OCI-LY1 (cell line): Measurements from ENCODE around the gene STK24.

Experiments used
- H2AFZ ChIP-seq: fragments of 200-600 bp; sonication (generic), shearing (Covaris generic); 2 replicates; pipeline ENCODE4 v1.6.0; 2014; ENCODE audit warnings: antibody characterized with exemption, mild to moderate bottlenecking, low read length
- H3F3A ChIP-seq: fragments of 200-600 bp; sonication (generic), shearing (Covaris generic); 2 replicates; pipeline ENCODE4 v1.6.0; 2014; ENCODE audit warnings: mild to moderate bottlenecking, antibody characterized with exemption, low read length, moderate library complexity; ENCODE audit not compliant: insufficient read depth
- H3K27ac ChIP-seq: fragments of 200-600 bp; sonication (generic); 2 replicates; pipeline ENCODE4 v1.5.1; 2014; ENCODE audit warnings: low read length, mixed run types, mild to moderate bottlenecking, low read depth; ENCODE audit not compliant: poor library complexity, severe bottlenecking
- H3K27me3 ChIP-seq: fragments of 200-600 bp; sonication (generic); 2 replicates; pipeline ENCODE4 v1.6.0; 2014; ENCODE audit warnings: antibody characterized with exemption, mild to moderate bottlenecking, low read length, moderate library complexity; ENCODE audit not compliant: insufficient read depth
- H3K36me3 ChIP-seq: fragments of 200-600 bp; sonication (generic); 2 replicates; pipeline ENCODE4 v1.6.1; 2014; ENCODE audit warnings: mild to moderate bottlenecking, antibody characterized with exemption, low read length, moderate library complexity, mixed read lengths; ENCODE audit not compliant: insufficient read depth
- H3K4me1 ChIP-seq: fragments of 200-600 bp; sonication (generic); 2 replicates; pipeline ENCODE4 v1.5.1; 2014; ENCODE audit warnings: mild to moderate bottlenecking, low read length, moderate library complexity; ENCODE audit not compliant: insufficient read depth, severe bottlenecking
- H3K4me2 ChIP-seq: fragments of 200-600 bp; sonication (generic), shearing (Covaris generic); 2 replicates; pipeline ENCODE4 v1.6.1; 2014; ENCODE audit warnings: low read length
- H3K4me3 ChIP-seq: fragments of 200-600 bp; sonication (generic); 2 replicates; pipeline ENCODE4 v1.5.1; 2014; ENCODE audit warnings: low read length, low read depth, mild to moderate bottlenecking, mixed read lengths; ENCODE audit not compliant: poor library complexity, severe bottlenecking
- H3K79me2 ChIP-seq: fragments of 200-600 bp; shearing (Covaris generic); 2 replicates; pipeline ENCODE4 v1.6.1; 2016; ENCODE audit warnings: mixed run types, low read length, mixed read lengths; ENCODE audit not compliant: insufficient read depth
- H3K9ac ChIP-seq: fragments of 200-600 bp; sonication (generic), shearing (Covaris generic); 2 replicates; pipeline ENCODE4 v1.6.1; 2014; ENCODE audit warnings: mild to moderate bottlenecking, low read length, mixed read lengths
- H3K9me2 ChIP-seq: fragments of 200-600 bp; sonication (generic), shearing (Covaris generic); 2 replicates; pipeline ENCODE4 v1.6.1; 2014; ENCODE audit warnings: low read depth, mild to moderate bottlenecking, low read length, mixed read lengths
- H3K9me3 ChIP-seq: fragments of 200-600 bp; shearing (Covaris generic); 2 replicates; pipeline ENCODE4 v1.6.1; 2014; ENCODE audit warnings: low read length, mixed read lengths
- H4K20me1 ChIP-seq: fragments of 200-600 bp; sonication (generic), shearing (Covaris generic); 2 replicates; pipeline ENCODE4 v1.6.0; 2016; ENCODE audit warnings: mild to moderate bottlenecking, low read length; ENCODE audit not compliant: insufficient read depth
- EZH2 ChIP-seq: fragments of 200-600 bp; sonication (generic), shearing (Covaris generic); IDR thresholded peaks from 2 replicates; pipeline ENCODE4 v1.8.0; 2017; ENCODE audit warnings: borderline replicate concordance, mixed run types, mild to moderate bottlenecking, antibody characterized with exemption, low read length, moderate library complexity, mixed read lengths
- TF ChIP-seq, protein P1 (sequence below): fragments of 200-600 bp; sonication (generic), shearing (Covaris generic); IDR thresholded peaks from 2 replicates; pipeline ENCODE4 v1.5.1; 2017; ENCODE audit warnings: mild to moderate bottlenecking, antibody characterized with exemption, low read length, moderate library complexity, mixed read lengths

Gene STK24

GRCh38 chr13:98493042-98493712 lies 83.7 kb downstream of the STK24 start:
- Histone ChIP-seq H3K27me3 (no peaks in the 10 kb centered on the region), H3K9me2 (no peaks in the 10 kb centered on the region), H3K79me2 (no peaks in the 10 kb centered on the region), H2AFZ (no peak overlapping the region), H3K4me3 (no peak overlapping the region), H3K27ac (no peak overlapping the region), H3K9me3 (no peaks in the 10 kb centered on the region), H4K20me1 (peaks cover 6% of the 10 kb centered on the region; the same call in 1 of the 2 replicates), H3K9ac (no peak overlapping the region), H3F3A (no peaks in the 10 kb centered on the region), H3K4me2 (no peak overlapping the region), H3K4me1 (peaks cover 24% of the 10 kb centered on the region), H3K36me3 (no peaks in the 10 kb centered on the region)
- TF ChIP-seq, protein P1, sequence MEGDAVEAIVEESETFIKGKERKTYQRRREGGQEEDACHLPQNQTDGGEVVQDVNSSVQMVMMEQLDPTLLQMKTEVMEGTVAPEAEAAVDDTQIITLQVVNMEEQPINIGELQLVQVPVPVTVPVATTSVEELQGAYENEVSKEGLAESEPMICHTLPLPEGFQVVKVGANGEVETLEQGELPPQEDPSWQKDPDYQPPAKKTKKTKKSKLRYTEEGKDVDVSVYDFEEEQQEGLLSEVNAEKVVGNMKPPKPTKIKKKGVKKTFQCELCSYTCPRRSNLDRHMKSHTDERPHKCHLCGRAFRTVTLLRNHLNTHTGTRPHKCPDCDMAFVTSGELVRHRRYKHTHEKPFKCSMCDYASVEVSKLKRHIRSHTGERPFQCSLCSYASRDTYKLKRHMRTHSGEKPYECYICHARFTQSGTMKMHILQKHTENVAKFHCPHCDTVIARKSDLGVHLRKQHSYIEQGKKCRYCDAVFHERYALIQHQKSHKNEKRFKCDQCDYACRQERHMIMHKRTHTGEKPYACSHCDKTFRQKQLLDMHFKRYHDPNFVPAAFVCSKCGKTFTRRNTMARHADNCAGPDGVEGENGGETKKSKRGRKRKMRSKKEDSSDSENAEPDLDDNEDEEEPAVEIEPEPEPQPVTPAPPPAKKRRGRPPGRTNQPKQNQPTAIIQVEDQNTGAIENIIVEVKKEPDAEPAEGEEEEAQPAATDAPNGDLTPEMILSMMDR, result no peak
- no peak for TF ChIP-seq EZH2

DNA sequence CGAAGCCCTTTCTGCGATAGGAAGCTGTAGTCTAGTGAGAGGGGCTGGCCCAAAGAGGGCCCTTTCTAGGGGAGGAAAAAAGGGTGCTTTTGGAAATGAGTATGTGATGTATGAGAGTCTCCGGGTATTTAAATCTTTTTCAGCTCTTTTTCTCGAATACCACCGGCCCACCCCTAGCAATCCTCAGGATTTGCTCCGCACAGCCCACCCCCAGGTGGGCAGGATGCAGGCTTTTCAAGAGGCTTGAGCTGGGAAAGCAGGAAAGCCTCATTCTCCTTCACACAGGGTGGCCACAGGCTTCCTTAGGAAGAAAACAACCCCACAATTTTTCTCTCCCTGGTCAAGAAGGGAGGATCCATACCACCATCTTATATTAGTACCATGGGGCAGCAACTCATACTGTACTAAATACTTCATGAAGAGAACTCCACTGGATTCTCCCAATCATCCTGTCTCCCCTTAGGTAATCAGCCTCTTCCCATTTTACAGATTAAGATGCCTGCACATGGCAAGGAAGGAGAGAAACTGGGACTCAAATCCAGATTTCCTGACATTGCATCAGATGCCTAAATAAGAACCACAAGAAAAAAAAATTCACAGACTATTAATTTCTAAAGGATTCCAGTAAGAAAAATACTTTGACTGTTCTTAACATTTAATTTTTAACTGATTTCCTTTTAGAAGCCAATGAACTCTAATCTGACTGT lies 84.4 kb downstream of the STK24 start:
- no peak overlapping the region for H3K4me3 ChIP-seq
- H3K9me3 ChIP-seq, result no peaks in the 10 kb centered on the region
- peaks cover 8% of the 10 kb centered on the region; the same call in 1 of the 2 replicates for H4K20me1 ChIP-seq
- H3K9me2 ChIP-seq, result no peaks in the 10 kb centered on the region
- H3K79me2 ChIP-seq, result no peaks in the 10 kb centered on the region
- H3K27ac ChIP-seq, result no peak overlapping the region
- TF ChIP-seq, protein P1, result no peak
- TF ChIP-seq EZH2, result no peak
- no peak overlapping the region for H2AFZ ChIP-seq
- H3K36me3 ChIP-seq, result no peaks in the 10 kb centered on the region
- peaks cover 31% of the 10 kb centered on the region for H3K4me1 ChIP-seq
- H3K4me2 ChIP-seq, result no peak overlapping the region
- no peaks in the 10 kb centered on the region for H3K27me3 ChIP-seq
- no peaks in the 10 kb centered on the region for H3F3A ChIP-seq
- no peak overlapping the region for H3K9ac ChIP-seq

DNA sequence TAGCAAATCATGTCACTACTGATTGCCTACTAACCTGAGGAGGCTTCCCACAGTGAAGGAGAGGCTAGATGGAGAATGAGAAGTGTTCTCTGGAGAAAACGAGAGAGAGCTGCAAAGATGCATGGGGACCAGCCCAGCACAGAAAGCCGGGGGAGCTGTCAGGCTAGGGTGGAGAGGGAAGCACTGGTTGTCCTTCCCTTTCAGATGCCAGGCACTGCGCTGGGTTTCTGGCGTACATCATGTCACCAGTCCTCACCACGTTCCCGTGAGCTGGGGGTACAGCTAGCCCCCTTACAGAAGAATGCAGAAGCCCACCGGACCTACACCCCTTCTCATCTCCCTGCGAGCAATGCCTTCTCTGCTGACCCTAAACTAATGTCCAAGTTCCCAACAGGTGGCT lies 86.0 kb downstream of the STK24 start:
- H3K4me3 ChIP-seq, result no peak overlapping the region
- H3K27me3 ChIP-seq, result no peaks in the 10 kb centered on the region
- H3K9me2 ChIP-seq, result no peaks in the 10 kb centered on the region
- no peaks in the 10 kb centered on the region for H3F3A ChIP-seq
- no peak overlapping the region for H2AFZ ChIP-seq
- H4K20me1 ChIP-seq, result peaks cover 11% of the 10 kb centered on the region; the same call in 1 of the 2 replicates
- no peak overlapping the region for H3K4me2 ChIP-seq
- no peak for TF ChIP-seq EZH2
- TF ChIP-seq, protein P1, result no peak
- H3K9me3 ChIP-seq, result no peaks in the 10 kb centered on the region
- no peak overlapping the region for H3K27ac ChIP-seq
- H3K9ac ChIP-seq, result no peak overlapping the region
- no peaks in the 10 kb centered on the region for H3K36me3 ChIP-seq
- peaks cover 34% of the 10 kb centered on the region for H3K4me1 ChIP-seq
- H3K79me2 ChIP-seq, result no peaks in the 10 kb centered on the region
